HG03342 (cell line): Measurements from ENCODE around the gene LILRA1.
"Not testable (repeated sequence)": the region's sequence is repeated elsewhere in the genome, so short reads cannot be mapped to it uniquely, and the experiment has no call there.

ENCODE experiments used
- ATAC-seq: cut with Tn5 transposase; IDR thresholded peaks from one replicate; pipeline ENCODE4 v1.9.1; 2021; ENCODE audit warnings: mild to moderate bottlenecking, moderate library complexity; ENCODE audit not compliant: unreplicated experiment

The LILRA1 gene

DNA sequence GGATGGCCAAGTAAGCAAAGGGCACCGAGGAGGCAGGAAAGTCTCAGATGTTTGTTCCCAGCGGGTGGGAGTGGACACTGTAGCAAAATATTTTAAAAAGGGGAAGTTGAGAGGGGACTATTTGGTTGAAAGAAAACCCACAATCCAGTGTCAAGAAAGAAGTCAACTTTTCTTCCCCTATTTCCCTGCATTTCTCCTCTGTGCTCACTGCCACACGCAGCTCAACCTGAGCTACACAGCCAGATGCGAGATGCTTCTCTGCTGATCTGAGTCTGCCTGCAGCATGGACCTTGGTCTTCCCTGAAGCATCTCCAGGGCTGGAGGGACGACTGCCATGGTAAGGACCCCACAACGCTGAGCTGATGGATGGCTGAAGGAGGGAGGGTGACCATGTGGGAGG is at the start of gene LILRA1:
Gene LILRA1, plus strand, starts transcription at position 188 of the 400 bp plus-strand sequence. CDS start 613 bp downstream, outside the sequence.
- ATAC-seq: not testable (repeated sequence)

DNA sequence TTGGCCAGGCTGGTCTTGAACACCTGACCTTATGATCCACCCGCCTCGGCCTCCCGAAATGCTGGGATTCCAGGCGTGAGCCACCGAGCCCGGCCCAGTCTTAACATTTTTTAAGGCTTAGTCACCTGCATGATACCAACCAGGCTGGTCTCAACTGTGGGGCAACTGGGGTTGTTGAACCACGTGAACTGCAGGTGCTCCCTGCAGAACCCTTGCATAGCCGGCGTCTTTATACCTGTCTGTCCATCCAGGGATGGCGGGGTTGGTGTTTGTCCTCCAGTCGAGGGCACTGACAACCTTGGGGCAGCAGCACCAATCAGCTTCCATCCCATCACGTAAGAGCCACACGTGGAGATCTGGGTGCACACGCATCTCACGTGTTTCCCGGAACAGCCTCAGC is 44.6 kb upstream of the LILRA1 start:
- ATAC-seq: no peak

DNA sequence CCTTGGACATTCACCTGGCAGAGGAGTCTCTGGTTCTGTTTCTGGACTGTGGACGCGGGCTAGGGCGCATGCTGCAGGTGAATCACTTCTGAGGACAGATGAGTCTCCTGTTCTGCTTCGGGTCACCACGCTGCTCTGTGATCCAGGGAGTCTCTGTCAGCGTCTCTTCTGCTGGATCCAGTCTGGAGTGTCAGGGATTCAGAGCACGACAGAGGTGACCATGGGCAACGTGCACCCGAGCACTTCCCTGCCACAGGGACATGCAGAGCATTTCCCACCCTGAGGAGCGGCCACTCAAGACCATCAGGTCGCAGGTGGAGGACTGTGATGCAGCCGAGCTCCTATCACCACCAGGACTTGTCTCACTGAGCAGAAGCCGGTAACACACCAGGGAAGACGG is 44.2 kb upstream of the LILRA1 start:
- ATAC-seq: no peak

DNA sequence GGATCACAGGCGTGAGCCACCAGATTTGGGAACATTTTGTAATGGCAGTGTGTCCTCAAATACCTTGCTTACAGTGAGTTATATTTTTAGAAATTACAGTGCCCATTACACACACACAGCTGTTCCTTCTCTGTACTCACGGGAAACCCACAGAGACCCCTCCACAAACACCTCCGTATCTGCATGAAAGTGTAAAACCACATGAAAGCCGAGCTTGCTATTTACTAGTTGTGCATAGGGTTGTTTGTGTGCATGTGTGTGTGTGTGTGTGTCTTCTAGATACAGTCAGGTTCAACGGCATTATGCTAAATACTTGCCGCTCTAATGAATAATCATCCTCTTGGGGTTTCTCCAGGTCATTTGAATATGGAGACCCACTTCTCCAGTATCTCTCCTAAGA is 42.1 kb upstream of the LILRA1 start:
- no peak for ATAC-seq

DNA sequence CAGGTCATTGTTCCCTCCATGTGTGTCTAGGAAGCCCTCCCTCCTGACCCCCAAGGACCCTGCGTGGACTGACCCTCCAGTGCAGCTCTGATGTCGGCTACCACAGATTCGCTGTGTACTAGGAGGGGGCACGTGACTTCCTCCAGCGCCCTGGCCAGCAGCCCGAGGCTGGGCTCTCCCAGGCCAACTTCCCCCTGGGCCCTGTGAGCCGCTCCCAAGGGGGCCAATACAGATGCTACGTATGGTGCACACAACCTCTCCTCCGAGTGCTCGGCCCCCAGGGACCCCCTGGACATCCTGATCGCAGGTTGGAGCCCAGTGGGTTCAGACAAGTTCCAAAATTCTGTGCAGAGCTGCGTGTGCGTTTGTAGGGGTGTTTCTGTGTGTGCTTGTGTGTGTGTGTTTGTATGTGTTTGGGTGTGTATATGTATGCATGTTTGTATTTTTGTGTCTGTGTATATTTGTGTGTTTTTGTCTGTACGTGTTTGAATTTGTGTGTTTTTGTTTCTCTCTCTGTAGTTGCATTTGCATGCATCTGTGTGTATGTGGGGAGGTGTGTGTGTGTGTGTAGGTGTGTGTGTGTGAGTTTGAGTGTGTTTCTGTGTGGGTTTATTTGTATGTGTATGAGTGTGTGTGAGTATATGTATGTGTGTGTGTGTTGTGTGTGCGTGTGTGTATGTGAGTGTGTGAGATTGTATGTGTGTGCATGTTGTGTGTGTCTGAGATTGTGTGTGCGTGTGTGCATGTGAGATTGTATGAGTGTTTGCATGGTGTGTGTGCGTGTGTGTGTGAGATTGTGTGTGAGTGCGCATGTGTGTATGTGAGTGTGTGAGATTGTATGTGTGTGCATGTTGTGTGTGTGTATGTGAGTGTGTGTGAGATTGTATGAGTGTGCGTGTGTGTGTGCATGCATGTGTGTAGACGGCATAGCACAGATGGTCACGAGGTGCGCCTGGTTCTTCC is 41.2 kb upstream of the LILRA1 start:
- ATAC-seq: no peak

DNA sequence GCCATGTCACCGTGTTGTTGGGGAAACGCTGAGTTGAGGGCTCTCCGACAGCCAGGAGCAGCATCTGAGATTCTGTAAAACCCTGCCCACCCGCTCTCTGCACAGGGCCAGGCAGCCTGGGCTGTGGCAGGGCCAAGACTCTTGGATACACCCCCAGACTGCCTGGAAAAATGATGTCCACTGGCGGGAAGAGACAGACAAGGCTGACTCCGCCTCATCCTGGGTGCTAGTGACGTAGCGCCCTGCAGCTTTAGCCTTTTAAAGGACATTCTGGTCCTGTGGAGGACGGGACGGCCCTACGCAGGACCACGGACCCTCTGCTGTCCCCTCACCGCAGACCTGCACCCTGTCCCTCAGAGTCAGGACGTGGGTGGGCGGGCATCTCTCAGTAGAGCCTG is 40.5 kb upstream of the LILRA1 start:
- ATAC-seq: no peak

DNA sequence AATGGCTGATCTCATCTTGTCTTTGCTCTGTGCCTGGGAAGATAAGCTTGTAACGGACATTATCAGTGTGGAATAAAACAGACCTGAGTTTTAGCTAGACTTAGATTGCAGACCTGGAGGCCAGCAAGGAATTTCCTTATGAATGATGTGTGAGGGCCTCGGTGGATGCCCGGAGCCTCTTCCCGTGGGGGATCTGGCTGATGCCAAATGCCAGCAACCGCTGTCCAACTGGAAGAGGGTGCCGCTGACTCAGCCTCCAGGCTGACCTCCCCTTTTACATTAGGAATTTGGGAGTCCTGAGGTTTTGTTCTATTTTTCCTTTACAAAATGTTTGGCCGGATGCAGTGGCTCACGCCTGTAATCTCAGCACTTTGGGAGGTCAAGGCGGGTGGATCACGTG is 39.4 kb upstream of the LILRA1 start:
- no peak for ATAC-seq

DNA sequence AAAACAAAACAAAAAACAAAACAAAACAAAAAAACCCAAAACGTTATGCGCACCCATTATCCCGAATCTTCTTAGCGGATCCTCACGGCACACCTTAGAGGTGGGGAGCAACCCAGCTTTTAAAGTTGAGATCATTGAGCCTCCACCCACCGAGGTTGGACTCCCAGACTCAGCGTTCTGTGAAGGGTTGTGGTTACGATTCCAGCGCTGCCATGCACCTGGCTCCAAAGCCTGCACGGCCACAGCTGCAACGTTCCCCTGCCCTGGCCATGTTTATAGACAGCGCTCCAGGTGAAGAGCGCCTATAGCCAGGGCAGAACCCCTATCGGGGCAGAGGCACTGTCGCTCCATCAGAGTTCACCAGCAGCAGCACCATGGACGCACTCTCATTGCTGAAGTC is 38.5 kb upstream of the LILRA1 start:
- ATAC-seq: no peak

DNA sequence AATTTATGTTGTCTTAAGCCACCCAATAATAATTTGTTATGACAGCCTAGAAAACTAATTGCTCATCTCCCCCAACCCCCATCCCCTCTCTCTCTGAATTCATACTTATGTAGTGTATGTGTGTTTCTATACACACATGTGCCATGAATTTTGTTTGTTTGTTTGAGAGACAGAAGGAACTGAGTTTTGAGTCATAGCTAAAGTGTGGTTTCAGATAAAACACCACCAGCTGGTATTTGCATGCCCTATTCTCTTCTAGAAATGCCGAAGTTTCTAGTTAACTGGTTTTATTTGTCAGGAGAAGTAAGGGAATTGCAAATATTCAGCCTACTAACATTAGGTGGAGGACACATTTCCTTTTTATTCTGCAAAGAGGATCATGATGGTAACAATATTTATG is 37.2 kb upstream of the LILRA1 start:
- ATAC-seq: no peak

DNA sequence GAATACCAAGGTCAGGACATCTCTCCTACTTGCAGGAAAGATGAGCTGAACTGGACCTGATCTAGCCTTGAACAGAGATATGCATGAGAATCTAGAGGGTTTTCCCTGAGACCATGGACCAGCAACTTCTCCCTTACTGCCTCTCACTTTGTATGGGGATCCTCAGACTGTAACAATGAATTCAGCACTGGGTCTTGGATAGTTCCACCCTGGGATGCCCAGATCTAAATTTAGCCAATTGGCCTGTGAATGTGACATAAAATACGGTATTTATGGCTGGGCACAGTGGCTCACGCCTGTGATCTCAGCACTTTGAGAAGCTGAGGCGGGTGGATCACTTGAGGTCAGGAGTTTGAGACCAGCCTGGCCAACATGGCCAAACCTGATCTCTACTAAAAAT is 35.1 kb upstream of the LILRA1 start:
- ATAC-seq: no peak

DNA sequence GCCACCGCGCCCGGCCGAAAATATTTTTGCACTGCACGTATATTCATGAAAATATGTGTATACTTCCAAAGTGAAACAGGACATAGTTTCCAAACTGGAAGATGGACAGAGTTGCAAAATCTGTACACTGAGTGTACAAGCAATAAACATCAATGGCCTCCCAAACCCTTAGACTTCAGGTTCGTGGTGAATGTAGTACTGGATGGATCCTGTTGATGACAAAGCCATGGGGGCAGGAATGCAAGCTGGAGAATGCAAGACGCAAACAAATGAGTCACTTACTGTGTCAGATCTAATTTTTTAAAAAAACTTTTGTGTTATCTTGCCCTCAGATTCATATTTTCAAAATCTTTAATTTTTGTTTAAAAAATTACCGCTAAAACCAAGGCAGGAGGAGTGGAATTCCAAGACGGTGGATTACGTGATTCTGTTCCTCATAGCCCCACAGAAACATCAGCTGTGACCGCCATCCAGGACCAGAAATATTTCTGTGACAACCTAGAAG is 32.5 kb upstream of the LILRA1 start:
- ATAC-seq: no peak

DNA sequence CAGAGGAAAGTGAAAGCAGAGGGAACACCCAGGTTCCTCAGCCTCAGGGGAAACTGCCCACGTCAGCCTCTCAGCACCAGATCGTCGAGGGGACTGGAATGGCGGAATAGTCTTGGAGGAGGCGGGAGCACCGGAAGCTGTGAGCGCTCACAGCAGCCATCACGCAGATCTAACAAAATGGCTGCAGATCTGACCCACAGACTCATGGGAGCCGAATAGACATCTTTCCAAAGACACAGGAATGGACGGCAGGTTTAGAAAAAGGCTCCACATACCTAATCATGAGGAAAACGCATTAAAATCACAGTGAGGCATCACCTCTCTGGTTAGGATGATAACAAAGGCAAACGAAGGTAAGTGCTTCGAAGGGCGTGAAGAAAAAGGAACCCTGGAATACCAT is 31.6 kb upstream of the LILRA1 start:
- ATAC-seq: no peak

DNA sequence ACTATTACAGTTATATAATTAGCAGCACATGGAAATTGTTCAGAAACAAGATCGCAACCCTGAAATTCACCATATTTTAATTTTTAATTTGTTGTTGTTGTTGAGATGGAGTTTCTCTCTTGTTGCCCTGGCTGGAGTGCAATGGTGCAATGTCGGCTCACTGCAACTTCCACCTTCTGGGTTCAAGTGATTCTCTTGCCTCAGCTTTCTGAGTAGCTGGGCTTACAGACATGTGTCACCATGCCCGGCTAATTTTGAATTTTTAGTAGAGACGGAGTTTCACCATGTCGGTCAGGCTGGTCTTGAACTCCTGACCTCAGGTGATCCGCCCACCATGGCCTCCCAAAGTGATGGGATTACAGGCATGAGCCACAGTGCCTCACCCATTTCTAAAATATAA is 30.2 kb upstream of the LILRA1 start:
- ATAC-seq: not testable (repeated sequence)

DNA sequence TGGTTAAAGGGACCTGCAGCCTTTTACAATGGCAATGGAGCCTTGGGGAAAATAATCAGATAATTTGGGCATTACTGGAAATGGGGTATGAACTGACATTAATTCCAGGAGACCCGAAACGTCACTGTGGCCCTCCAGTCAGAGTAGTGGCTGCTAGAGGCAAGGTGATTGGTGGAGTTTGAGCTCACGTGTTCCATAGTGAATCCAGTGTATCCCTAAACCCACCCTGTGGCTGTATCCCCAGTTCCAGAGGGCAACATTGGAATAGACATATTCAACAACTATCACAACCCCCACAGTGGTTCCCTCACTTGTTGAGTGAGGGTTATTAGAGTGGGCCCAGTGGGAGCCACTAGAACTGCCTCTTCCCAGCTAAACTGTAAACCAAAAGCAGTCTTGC is 23.1 kb upstream of the LILRA1 start:
- no peak for ATAC-seq

DNA sequence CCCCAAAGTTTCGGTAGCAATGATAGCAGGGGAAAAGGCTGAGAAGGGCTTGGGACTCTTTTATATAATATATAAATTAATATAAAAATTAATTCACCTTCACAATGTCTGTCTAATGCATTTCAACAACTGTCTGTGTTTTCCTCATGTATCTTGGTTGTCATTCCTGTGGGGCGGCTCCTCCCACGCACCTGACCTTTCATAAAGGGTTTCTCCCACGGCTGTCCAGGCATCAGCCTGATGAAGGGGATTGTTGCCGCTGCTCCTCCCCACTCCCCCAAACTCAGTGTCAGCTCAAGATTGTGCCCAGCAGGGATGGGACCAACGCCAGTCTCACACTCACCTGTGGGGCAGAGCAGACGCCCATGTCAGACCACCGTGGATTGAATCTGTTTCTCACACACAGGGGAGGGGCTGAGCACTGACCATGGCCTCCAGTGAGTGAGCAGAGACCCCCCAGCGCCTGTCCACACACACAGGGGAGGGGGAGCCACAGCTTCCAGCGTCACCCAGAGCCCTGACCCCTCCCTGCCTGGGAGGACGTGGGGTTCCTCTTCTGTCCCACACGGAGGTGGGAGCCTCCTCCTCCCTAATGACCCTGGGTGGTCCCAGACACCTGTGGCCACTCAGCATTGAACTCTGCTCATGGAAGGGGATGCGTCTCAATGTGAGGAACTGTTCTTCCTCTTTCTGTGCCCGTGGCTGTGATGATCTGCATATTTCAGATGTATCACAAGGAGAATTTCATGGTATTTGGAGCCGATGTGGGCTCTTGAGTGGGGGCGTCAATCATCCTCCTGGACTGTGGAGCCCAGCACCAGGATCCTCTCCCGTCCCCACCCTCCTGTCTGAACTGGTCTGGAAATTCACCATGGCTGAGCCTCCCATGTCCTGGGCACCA is 21.5 kb upstream of the LILRA1 start:
- ATAC-seq: not testable (repeated sequence)

DNA sequence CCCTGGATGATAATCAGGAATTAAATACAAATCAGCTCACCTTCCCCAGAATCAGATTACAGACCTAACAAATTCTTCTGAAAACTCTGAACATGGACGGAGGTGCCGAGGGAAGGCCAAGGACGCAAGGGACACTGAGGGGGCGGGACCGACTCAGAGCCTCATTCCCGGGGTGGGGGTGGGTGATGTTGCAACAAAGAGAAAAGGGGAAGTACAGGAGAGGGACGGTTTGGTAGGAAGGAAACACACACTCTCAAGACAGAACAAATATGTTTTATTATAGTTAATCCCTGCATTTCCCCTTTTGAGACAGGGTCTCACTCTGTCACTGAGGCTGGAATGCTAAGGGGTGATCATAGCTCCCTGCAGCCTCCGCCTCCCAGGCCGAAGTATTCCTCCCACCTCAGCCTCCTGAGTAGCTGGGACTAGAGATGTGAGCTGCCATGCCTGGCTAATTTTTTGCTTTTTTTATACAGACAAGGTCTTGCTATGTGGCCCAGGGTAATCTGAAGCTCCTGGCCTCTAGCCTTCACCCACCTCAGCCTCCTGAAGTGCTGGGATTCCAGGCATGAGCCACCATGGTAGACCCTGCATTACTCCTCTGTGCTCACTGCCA is 20.6 kb upstream of the LILRA1 start:
- ATAC-seq: no peak

DNA sequence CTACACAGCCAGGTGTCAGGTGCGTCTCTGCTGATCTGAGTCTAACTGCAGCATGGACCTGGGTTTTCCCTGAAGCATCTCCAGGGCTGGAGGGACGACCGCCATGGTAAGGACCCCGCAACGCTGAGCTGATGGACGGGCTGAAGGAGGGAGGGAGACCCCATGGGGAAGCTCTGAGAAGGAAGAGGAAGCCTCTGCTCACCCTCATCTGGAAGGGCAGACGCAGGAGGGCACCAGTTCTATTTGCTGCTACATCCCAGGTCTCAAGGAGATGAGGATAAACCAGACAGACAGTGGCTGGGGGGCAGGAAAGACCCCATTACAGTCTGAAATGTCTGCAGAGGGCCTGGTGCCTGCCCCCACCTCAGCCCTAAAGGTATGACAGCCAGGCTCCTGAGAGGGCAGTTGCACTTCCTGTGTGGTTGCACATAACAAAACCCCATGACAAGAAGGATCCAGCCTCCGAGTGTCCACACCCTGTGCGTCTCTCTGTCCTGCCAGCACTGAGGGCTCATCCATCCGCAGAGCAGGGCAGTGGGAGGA is 20.0 kb upstream of the LILRA1 start, which contains the start of gene LILRA2:
Gene LILRA2, plus strand, starts transcription at position 461 of the 543 bp plus-strand sequence. CDS start 89 bp downstream, outside the sequence.
- ATAC-seq: peak; percentile 55

DNA sequence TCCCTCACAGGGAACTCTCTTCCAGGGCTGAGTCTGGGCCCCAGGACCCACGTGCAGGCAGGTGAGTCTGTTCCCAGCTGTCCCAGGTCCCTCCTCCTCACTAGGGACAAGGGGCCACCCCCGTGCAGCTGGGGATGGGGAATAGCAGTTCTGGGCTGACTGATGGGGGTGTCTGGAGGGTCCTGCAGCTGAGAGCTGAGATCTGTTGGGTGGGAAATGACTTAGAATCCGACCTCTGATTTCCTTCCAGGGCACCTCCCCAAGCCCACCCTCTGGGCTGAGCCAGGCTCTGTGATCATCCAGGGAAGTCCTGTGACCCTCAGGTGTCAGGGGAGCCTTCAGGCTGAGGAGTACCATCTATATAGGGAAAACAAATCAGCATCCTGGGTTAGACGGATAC is 19.4 kb upstream of the LILRA1 start:
- ATAC-seq: no peak

DNA sequence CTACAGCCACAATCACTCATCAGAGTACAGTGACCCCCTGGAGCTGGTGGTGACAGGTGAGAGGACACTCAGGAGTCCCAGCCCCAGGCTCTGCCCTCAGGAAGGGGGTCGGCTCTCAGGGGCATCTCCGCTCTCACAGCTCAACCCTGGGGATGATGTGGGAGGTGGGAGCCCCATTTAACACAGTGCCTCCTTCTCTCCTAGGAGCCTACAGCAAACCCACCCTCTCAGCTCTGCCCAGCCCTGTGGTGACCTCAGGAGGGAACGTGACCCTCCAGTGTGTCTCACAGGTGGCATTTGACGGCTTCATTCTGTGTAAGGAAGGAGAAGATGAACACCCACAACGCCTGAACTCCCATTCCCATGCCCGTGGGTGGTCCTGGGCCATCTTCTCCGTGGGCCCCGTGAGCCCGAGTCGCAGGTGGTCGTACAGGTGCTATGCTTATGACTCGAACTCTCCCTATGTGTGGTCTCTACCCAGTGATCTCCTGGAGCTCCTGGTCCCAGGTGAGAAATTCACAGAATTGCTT is 18.8 kb upstream of the LILRA1 start:
- no peak for ATAC-seq

DNA sequence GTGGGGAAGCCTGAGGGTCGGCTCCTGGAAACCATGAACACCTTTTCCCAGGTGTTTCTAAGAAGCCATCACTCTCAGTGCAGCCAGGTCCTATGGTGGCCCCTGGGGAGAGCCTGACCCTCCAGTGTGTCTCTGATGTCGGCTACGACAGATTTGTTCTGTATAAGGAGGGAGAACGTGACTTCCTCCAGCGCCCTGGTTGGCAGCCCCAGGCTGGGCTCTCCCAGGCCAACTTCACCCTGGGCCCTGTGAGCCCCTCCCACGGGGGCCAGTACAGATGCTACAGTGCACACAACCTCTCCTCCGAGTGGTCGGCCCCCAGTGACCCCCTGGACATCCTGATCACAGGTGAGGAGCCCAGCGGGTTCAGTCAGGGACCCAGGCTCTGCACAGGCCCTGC is 18.2 kb upstream of the LILRA1 start:
- ATAC-seq: not testable (repeated sequence)
